HepG2 (cell line): ENCODE measurements around the gene CORO1A. TPM values are rescaled to one million over a fixed set of nuclear protein-coding genes. Genes with fewer than 3 reads are reported as not detected.

ENCODE experiments used
- BORCS8-MEF2B ChIP-seq: sonication (generic); formaldehyde crosslinking; IDR thresholded peaks from 2 replicates; pipeline ENCODE4 v1.8.0; 2022; ENCODE audit warnings: mild to moderate bottlenecking, missing genetic modification reagents
- CBX1 ChIP-seq: IDR thresholded peaks from one replicate; pipeline ENCODE4 v1.6.1; 2016; ENCODE audit warnings: antibody characterized with exemption, low read depth
- CEBPB ChIP-seq: IDR thresholded peaks from 2 replicates; pipeline ENCODE4 v1.6.1; 2011; ENCODE audit warnings: low read depth, low read length, improper control_type of control experiment, borderline replicate concordance
- CHD2 ChIP-seq: IDR thresholded peaks from 2 replicates; pipeline ENCODE4 v1.6.1; 2011; ENCODE audit warnings: low read depth, low read length, improper control_type of control experiment
- ELF4 ChIP-seq: sonication (generic); formaldehyde crosslinking; IDR thresholded peaks from 2 replicates; pipeline ENCODE4 v1.5.0; 2020; ENCODE audit warnings: missing genetic modification reagents, mild to moderate bottlenecking, moderate library complexity, borderline replicate concordance
- GFI1 ChIP-seq: sonication (generic); formaldehyde crosslinking; IDR thresholded peaks from 2 replicates; pipeline ENCODE4 v1.5.0; 2020; ENCODE audit warnings: missing genetic modification reagents, mild to moderate bottlenecking, borderline replicate concordance
- HNF4A ChIP-seq: sonication (generic); formaldehyde crosslinking; IDR thresholded peaks from 2 replicates; pipeline ENCODE4 v1.4.0; 2020; ENCODE audit warnings: missing genetic modification reagents
- SIX1 ChIP-seq: sonication (generic); formaldehyde crosslinking; IDR thresholded peaks from 2 replicates; pipeline ENCODE4 v1.4.0; 2020; ENCODE audit warnings: missing genetic modification reagents, borderline replicate concordance
- ZBTB7A ChIP-seq: sonication (generic); formaldehyde crosslinking; IDR thresholded peaks from 2 replicates; pipeline ENCODE4 v1.8.0; 2022; ENCODE audit warnings: mild to moderate bottlenecking, missing genetic modification reagents
- ZNF205 ChIP-seq: IDR thresholded peaks from 2 replicates; pipeline ENCODE4 v1.6.1; 2018; ENCODE audit warnings: missing biosample characterization, missing genetic modification reagents
- ZNF264 ChIP-seq: sonication (generic); formaldehyde crosslinking; IDR thresholded peaks from 2 replicates; pipeline ENCODE4 v1.4.0; 2020; ENCODE audit warnings: missing genetic modification reagents
- ZNF34 ChIP-seq: sonication (generic); formaldehyde crosslinking; IDR thresholded peaks from 2 replicates; pipeline ENCODE4 v1.4.0; 2020; ENCODE audit warnings: mild to moderate bottlenecking, missing genetic modification reagents, borderline replicate concordance
- ZNF547 ChIP-seq: sonication (generic); formaldehyde crosslinking; IDR thresholded peaks from 2 replicates; pipeline ENCODE4 v1.5.1; 2020; ENCODE audit warnings: mild to moderate bottlenecking, missing genetic modification reagents
- ZNF570 ChIP-seq: sonication (generic); formaldehyde crosslinking; IDR thresholded peaks from 2 replicates; pipeline ENCODE4 v1.4.0; 2020; ENCODE audit warnings: mild to moderate bottlenecking, missing genetic modification reagents, borderline replicate concordance
- ZNF615 ChIP-seq: sonication (generic); formaldehyde crosslinking; IDR thresholded peaks from 2 replicates; pipeline ENCODE4 v1.5.0; 2020; ENCODE audit warnings: mild to moderate bottlenecking, missing genetic modification reagents, borderline replicate concordance
- ZNF883 ChIP-seq: sonication (generic); formaldehyde crosslinking; IDR thresholded peaks from 2 replicates; pipeline ENCODE4 v1.5.1; 2020; ENCODE audit warnings: mild to moderate bottlenecking, missing genetic modification reagents; ENCODE audit errors: not compliant biosample characterization
- polyA plus RNA-seq, 8 experiments: library from polyadenylated mRNA; depleted of rRNA in 3 of 8; stranded (reverse) in 7 of 8; unstranded in 1 of 8; fragments of >200 nt; fragmentation: Illumina TruSeq in 4 of 8; extraction: Trizol in 4 of 8; gene quantifications; 2 replicates each; pipeline versions ENCODE4 v1.2.1 to v1.2.3, GENCODE V29; 2011 to 2016; ENCODE audit warnings: low read depth in 4 of 8, missing spikeins in 1 of 8, mixed read lengths in 1 of 8; ENCODE audit not compliant: insufficient read depth in 1 of 8
- total RNA-seq, 5 experiments: library from RNA; depleted of rRNA; stranded (reverse); fragments of >200 nt; fragmentation: Illumina TruSeq; extraction: Trizol; gene quantifications; 2 replicates each; pipeline ENCODE4 v1.2.3, GENCODE V29; 2016; ENCODE audit warnings: low read depth in 1 of 5
- TF ChIP-seq, protein P1 (sequence below): sonication (generic); formaldehyde crosslinking; IDR thresholded peaks from 2 replicates; pipeline ENCODE4 v1.8.0; 2022; ENCODE audit warnings: mild to moderate bottlenecking, missing genetic modification reagents, borderline replicate concordance
- TF ChIP-seq, protein P2 (sequence below): sonication (generic); formaldehyde crosslinking; IDR thresholded peaks from 2 replicates; pipeline ENCODE4 v1.5.0; 2020; ENCODE audit warnings: mild to moderate bottlenecking, missing genetic modification reagents, borderline replicate concordance
- TF ChIP-seq, protein P3 (sequence below): sonication (generic); formaldehyde crosslinking; IDR thresholded peaks from 2 replicates; pipeline ENCODE4 v1.4.0; 2020; ENCODE audit warnings: missing genetic modification reagents; ENCODE audit errors: not compliant biosample characterization

The CORO1A gene
- total and polyA plus RNA-seq, 2 of the 13 experiments (the other 11 are each of a cell fraction or from before 2014, with no cell fraction given): 6.5 to 12.9 TPM

DNA sequence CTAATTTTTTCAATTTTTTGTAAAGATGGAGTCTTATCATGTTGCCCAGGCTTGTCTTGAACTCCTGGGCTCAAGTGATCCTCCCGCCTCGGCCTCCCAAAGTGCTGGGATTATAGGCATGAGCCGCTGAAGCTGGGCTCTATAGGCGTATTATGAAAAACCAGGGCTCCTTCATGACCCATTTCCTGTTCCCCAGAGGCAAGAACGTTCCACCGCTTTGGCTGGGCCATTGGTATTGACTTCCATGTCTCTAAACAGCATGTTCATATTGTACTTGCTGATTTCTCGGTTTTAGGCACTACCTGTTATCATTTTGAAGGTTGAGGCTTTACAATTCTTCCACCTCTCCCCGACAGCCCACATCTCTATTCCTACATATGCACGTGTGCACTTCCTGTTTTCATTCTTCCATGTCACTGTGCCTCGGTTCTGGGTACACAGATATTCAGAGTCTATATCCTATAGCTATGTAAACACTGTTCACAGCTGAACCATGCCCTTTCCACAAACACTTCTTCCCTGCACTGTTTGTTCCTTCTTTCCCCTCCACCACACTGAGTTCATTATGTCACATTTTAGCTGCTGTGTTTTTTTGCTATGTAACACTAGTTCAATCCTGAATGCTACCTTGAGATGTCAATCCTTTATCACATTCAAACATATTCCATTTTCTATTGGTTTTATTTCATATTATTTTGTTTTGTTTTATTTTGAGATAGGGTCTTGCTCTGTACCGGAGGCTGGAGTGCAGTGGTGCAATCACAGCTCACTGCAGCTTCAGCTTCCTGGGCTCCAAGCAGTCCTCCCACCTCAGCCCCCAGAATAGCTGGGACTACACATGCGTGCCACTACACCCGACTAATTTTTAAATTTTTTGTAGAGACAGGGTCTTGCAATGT, 43.6 kb upstream of the CORO1A start (continued):
- TF ChIP-seq, protein P1, sequence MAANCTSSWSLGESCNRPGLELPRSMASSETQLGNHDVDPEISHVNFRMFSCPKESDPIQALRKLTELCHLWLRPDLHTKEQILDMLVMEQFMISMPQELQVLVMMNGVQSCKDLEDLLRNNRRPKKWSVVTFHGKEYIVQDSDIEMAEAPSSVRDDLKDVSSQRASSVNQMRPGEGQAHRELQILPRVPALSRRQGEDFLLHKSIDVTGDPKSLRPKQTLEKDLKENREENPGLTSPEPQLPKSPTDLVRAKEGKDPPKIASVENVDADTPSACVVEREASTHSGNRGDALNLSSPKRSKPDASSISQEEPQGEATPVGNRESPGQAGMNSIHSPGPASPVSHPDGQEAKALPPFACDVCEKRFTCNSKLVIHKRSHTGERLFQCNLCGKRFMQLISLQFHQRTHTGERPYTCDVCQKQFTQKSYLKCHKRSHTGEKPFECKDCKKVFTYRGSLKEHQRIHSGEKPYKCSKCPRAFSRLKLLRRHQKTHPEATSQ (CRISPR knock-in tag): no peak
- TF ChIP-seq ZNF34 (peak; percentile 84; the same call in 1 of the 2 replicates), BORCS8-MEF2B (CRISPR knock-in tag) (0 out of 2 replicates have a peak, but pooled peaks have one; percentile 18), ZBTB7A (CRISPR knock-in tag) (peak; percentile 39; the same call in 1 of the 2 replicates), HNF4A (CRISPR knock-in tag) (peak; percentile 97), CEBPB (peak; percentile 9; the same call in 1 of the 2 replicates), GFI1 (CRISPR knock-in tag) (peak; percentile 24; the same call in 1 of the 2 replicates), ELF4 (CRISPR knock-in tag) (peak; percentile 80; the same call in 1 of the 2 replicates), CHD2 (no peak), CBX1 (no peak), ZNF264 (CRISPR knock-in tag) (no peak), SIX1 (peak; percentile 93), ZNF570 (no peak), ZNF205 (CRISPR knock-in tag) (0 out of 2 replicates have a peak, but pooled peaks have one; percentile 56), ZNF883 (no peak), ZNF615 (CRISPR knock-in tag) (0 out of 2 replicates have a peak, but pooled peaks have one; percentile 46), ZNF547 (CRISPR knock-in tag) (no peak)
- TF ChIP-seq, protein P2, sequence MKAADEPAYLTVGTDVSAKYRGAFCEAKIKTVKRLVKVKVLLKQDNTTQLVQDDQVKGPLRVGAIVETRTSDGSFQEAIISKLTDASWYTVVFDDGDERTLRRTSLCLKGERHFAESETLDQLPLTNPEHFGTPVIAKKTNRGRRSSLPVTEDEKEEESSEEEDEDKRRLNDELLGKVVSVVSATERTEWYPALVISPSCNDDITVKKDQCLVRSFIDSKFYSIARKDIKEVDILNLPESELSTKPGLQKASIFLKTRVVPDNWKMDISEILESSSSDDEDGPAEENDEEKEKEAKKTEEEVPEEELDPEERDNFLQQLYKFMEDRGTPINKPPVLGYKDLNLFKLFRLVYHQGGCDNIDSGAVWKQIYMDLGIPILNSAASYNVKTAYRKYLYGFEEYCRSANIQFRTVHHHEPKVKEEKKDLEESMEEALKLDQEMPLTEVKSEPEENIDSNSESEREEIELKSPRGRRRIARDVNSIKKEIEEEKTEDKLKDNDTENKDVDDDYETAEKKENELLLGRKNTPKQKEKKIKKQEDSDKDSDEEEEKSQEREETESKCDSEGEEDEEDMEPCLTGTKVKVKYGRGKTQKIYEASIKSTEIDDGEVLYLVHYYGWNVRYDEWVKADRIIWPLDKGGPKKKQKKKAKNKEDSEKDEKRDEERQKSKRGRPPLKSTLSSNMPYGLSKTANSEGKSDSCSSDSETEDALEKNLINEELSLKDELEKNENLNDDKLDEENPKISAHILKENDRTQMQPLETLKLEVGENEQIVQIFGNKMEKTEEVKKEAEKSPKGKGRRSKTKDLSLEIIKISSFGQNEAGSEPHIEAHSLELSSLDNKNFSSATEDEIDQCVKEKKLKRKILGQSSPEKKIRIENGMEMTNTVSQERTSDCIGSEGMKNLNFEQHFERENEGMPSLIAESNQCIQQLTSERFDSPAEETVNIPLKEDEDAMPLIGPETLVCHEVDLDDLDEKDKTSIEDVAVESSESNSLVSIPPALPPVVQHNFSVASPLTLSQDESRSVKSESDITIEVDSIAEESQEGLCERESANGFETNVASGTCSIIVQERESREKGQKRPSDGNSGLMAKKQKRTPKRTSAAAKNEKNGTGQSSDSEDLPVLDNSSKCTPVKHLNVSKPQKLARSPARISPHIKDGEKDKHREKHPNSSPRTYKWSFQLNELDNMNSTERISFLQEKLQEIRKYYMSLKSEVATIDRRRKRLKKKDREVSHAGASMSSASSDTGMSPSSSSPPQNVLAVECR (CRISPR knock-in tag): peak; percentile 78; the same call in 1 of the 2 replicates
- TF ChIP-seq, protein P3, sequence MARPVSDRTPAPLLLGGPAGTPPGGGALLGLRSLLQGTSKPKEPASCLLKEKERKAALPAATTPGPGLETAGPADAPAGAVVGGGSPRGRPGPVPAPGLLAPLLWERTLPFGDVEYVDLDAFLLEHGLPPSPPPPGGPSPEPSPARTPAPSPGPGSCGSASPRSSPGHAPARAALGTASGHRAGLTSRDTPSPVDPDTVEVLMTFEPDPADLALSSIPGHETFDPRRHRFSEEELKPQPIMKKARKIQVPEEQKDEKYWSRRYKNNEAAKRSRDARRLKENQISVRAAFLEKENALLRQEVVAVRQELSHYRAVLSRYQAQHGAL (CRISPR knock-in tag): no peak
